IMR-90 (cell line): Measurements from ENCODE around the gene NHSL2. TPM values are rescaled to one million over a fixed set of nuclear protein-coding genes. Genes with fewer than 3 reads are reported as not detected.

Experiments
- ATAC-seq: fragments of 200-7000 bp; cut with Tn5 transposase; 2 replicates; pipeline ENCODE4 v1.9.1; 2020; ENCODE audit warnings: low read depth, mild to moderate bottlenecking, moderate library complexity
- BruUV-seq: library from RNA; stranded (reverse); fragments of 400-500 nt; replicated peaks from 2 replicates; lab custom pipeline; 2021; lab: Mats Ljungman, UMichigan
- CTCF ChIA-PET: fragments of 300-600 bp; formaldehyde crosslinking; extraction: SDS; loops from one replicate; lab custom pipeline; 2021; ENCODE audit warnings: antibody characterized with exemption; lab: Yijun Ruan, JAX
- POLR2A ChIA-PET: fragments of 300-600 bp; sonication (Branson Sonifier 250); formaldehyde crosslinking; loops from one replicate; lab custom pipeline; 2022; ENCODE audit warnings: antibody characterized with exemption; ENCODE audit not compliant: unreplicated experiment; lab: Charles Lee
- DNase-seq: peaks from one replicate; pipeline ENCODE4 v3.0.0; 2013
- H2AFZ ChIP-seq: replicated peaks from 2 replicates; pipeline ENCODE3; 2013; ENCODE audit warnings: low read length, mild to moderate bottlenecking; ENCODE audit not compliant: poor library complexity
- H2AK5ac ChIP-seq: 2 replicates; pipeline ENCODE4 v1.6.1; 2013; ENCODE audit warnings: low read depth, low read length, inconsistent platforms
- H2AK9ac ChIP-seq: replicated peaks from 2 replicates; pipeline ENCODE3; 2013; ENCODE audit warnings: mild to moderate bottlenecking, low read depth, low read length, moderate library complexity; ENCODE audit not compliant: poor library complexity
- H2BK120ac ChIP-seq: 2 replicates; pipeline ENCODE4 v1.6.1; 2013; ENCODE audit warnings: low read depth, low read length, inconsistent platforms
- H2BK15ac ChIP-seq: 3 replicates; pipeline ENCODE4 v1.6.1; 2013; ENCODE audit warnings: low read depth, low read length, inconsistent platforms
- H2BK20ac ChIP-seq: 2 replicates; pipeline ENCODE4 v1.6.1; 2013; ENCODE audit warnings: low read depth, mild to moderate bottlenecking, inconsistent platforms, low read length, moderate library complexity
- H2BK5ac ChIP-seq: 2 replicates; pipeline ENCODE4 v1.6.1; 2013; ENCODE audit warnings: mild to moderate bottlenecking, low read depth, low read length, inconsistent platforms; ENCODE audit not compliant: poor library complexity, severe bottlenecking
- H3K14ac ChIP-seq: replicated peaks from 2 replicates; pipeline ENCODE4 v1.6.1; 2013; ENCODE audit warnings: low read depth, low read length, inconsistent platforms
- H3K18ac ChIP-seq: 2 replicates; pipeline ENCODE4 v1.6.1; 2013; ENCODE audit warnings: low read depth, low read length, control low read depth
- H3K23ac ChIP-seq: 2 replicates; pipeline ENCODE4 v1.6.1; 2013; ENCODE audit warnings: low read depth, low read length, inconsistent platforms
- H3K27ac ChIP-seq: 2 replicates; pipeline ENCODE4 v1.5.1; 2013; ENCODE audit warnings: mild to moderate bottlenecking, control low read depth, low read length; ENCODE audit not compliant: insufficient read depth
- H3K27me3 ChIP-seq: 2 replicates; pipeline ENCODE4 v1.6.1; 2013; ENCODE audit warnings: low read length; ENCODE audit not compliant: control insufficient read depth, insufficient read depth
- H3K36me3 ChIP-seq: 2 replicates; pipeline ENCODE4 v1.6.1; 2013; ENCODE audit warnings: low read length, mixed read lengths; ENCODE audit not compliant: control insufficient read depth, insufficient read depth
- H3K4ac ChIP-seq: 2 replicates; pipeline ENCODE4 v1.6.1; 2013; ENCODE audit warnings: low read depth, low read length, inconsistent platforms
- H3K4me1 ChIP-seq: 2 replicates; pipeline ENCODE4 v1.6.1; 2013; ENCODE audit warnings: low read length, mixed read lengths; ENCODE audit not compliant: control insufficient read depth, insufficient read depth
- H3K4me2 ChIP-seq: 2 replicates; pipeline ENCODE4 v1.6.1; 2013; ENCODE audit warnings: low read depth, mild to moderate bottlenecking, control low read depth, low read length, moderate library complexity
- H3K4me3 ChIP-seq: 2 replicates; pipeline ENCODE4 v1.5.1; 2013; ENCODE audit warnings: low read depth, mild to moderate bottlenecking, control low read depth, low read length, moderate library complexity; ENCODE audit not compliant: insufficient read depth
- H3K56ac ChIP-seq: 2 replicates; pipeline ENCODE4 v1.6.1; 2013; ENCODE audit warnings: low read length, inconsistent platforms; ENCODE audit not compliant: insufficient read depth; ENCODE audit errors: extremely low read depth
- H3K79me1 ChIP-seq, 2 experiments: 2 replicates each; pipeline ENCODE4 v1.6.1; 2013; ENCODE audit warnings: low read length in 2 of 2, inconsistent platforms in 1 of 2, low read depth in 1 of 2
- H3K9ac ChIP-seq: 2 replicates; pipeline ENCODE4 v1.6.1; 2013; ENCODE audit warnings: low read depth, low read length, control low read depth
- H3K9me1 ChIP-seq: 2 replicates; pipeline ENCODE4 v1.6.1; 2013; ENCODE audit warnings: low read length, inconsistent platforms; ENCODE audit not compliant: insufficient read depth
- H3K9me3 ChIP-seq: 2 replicates; pipeline ENCODE4 v1.6.1; 2013; ENCODE audit warnings: low read length; ENCODE audit not compliant: control insufficient read depth, insufficient read depth
- H4K20me1 ChIP-seq: 2 replicates; pipeline ENCODE4 v1.6.1; 2013; ENCODE audit warnings: low read length, inconsistent platforms; ENCODE audit not compliant: insufficient read depth
- H4K5ac ChIP-seq: 2 replicates; pipeline ENCODE4 v1.6.1; 2013; ENCODE audit warnings: mild to moderate bottlenecking, low read depth, low read length, control low read depth
- H4K8ac ChIP-seq, 2 experiments: 2 replicates each; pipeline ENCODE4 v1.6.1; 2013; ENCODE audit warnings: low read depth in 2 of 2, low read length in 2 of 2, control low read depth in 1 of 2, inconsistent platforms in 1 of 2
- H4K91ac ChIP-seq: 2 replicates; pipeline ENCODE4 v1.6.1; 2013; ENCODE audit warnings: low read depth, low read length, inconsistent platforms; ENCODE audit not compliant: insufficient read depth
- MAFK ChIP-seq: IDR thresholded peaks from 2 replicates; pipeline ENCODE4 v1.6.1; 2012; ENCODE audit warnings: low read depth, low read length, improper control_type of control experiment
- MAZ ChIP-seq: IDR thresholded peaks from 2 replicates; pipeline ENCODE4 v1.6.1; 2012; ENCODE audit warnings: low read depth, mild to moderate bottlenecking, low read length, improper control_type of control experiment, moderate library complexity, borderline replicate concordance
- SMC3 ChIP-seq: fragments of 150-350 bp; IDR thresholded peaks from 2 replicates; pipeline ENCODE4 v1.6.1; 2016; ENCODE audit warnings: low read depth, mild to moderate bottlenecking, antibody characterized with exemption, low read length, moderate library complexity
- WGBS, 2 experiments: methylation state at CpG; one replicate each; pipeline versions ENCODE4 v1.1.5 to v1.1.7; 2013; ENCODE audit warnings: missing lambda C conversion rate in 2 of 2; ENCODE audit not compliant: insufficient read length in 1 of 2; ENCODE audit errors: extremely low coverage in 2 of 2; 5-methylcytosine and 5-hydroxymethylcytosine counted together
- dilution Hi-C: fragments of 300-500 bp; cut with HindIII; formaldehyde crosslinking; loops from one replicate; pipeline ENCODE4 v1.14.3; 2018; ENCODE audit warnings: low sequenced_read_pairs; ENCODE audit not compliant: unreplicated experiment
- in situ Hi-C: fragments of 300-500 bp; cut with MboI; formaldehyde crosslinking; loops from 3 replicates; pipeline ENCODE4 v1.14.3; 2019; ENCODE audit warnings: low sequenced_read_pairs, inconsistent platforms, mixed read lengths
- intact Hi-C: fragments of 100-400 bp; cut with micrococcal nuclease; formaldehyde crosslinking; loops from 2 replicates; pipeline ENCODE4 v1.10.0; 2022
- polyA plus RNA-seq, 3 experiments: library from polyadenylated mRNA; depleted of rRNA; stranded (reverse); fragments of >200 nt; gene quantifications; 2 replicates each; pipeline ENCODE4 v1.2.3, GENCODE V29; 2012; ENCODE audit warnings: low replicate concordance in 1 of 3
- total RNA-seq: library from RNA; depleted of rRNA; stranded (reverse); fragments of >200 nt; gene quantifications from 2 replicates; pipeline ENCODE4 v1.2.3, GENCODE V29; 2012
- TF ChIP-seq, protein P1 (sequence below): conservative IDR thresholded peaks from 2 replicates; pipeline ENCODE4 v1.5.1; 2012; ENCODE audit warnings: mild to moderate bottlenecking, low read depth, low read length, improper control_type of control experiment

Gene NHSL2
- total and polyA plus RNA-seq, 2 of the 4 experiments (the other 2 are of a cell fraction) = 0.72 to 0.75 TPM

DNA sequence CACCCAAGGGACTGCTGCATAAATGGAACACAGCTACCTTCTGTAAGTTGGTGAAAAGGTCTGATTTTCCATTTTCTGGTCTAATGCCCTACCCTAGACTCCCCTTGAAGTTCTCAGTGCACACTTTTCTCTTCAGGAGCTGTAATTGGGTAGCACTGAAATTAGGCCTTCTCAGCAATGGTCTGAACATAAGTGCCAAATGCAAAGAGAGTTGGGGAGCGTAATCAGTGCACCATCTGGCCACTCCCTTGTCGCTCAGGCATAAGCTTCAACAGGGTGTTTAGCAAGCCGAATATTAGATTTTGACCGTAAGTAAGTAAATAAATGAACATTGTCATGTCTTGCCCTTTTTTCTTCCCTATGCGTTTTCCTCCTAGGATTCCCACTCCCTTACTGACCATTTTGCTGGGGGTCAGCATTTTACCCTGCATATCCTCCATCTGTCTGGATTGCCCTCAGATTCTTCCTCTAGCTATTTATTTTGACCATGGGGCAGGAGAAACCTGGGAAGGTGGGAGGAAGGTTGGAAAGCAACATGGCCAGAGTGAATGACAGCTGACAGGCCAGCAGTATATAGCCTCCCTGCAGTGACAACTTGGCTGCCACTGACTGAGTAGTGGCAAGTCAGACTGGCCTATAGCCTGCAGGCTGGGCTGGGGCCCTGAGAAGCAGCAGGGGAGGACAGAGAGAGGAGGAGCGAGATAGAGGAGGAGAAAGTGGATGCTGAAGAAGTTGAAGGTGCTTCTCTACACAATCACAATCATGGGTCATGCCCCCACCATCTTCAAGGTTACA lies 2.7 kb downstream of the NHSL2 start:
- Histone ChIP-seq H2BK15ac (no peak overlapping the region), H4K20me1 (no peaks in the 10 kb centered on the region), H3K9me1 (no peaks in the 10 kb centered on the region), H3K27me3 (peaks cover 48% of the 10 kb centered on the region), H4K8ac (no peak overlapping the region), H2BK5ac (no peak overlapping the region), H2AFZ (no peak overlapping the region), H4K5ac (no peak overlapping the region), H3K23ac (no peak overlapping the region), H3K9ac (no peak overlapping the region), H3K4me3 (no peak overlapping the region), H2BK120ac (no peak overlapping the region), H3K9me3 (0 out of 2 replicates have a peak, but pooled peaks cover 1% of the 10 kb centered on the region), H3K4me2 (no peak overlapping the region), H3K18ac (no peak overlapping the region), H3K56ac (no peak overlapping the region), H3K27ac (no peak overlapping the region), H3K4ac (no peak overlapping the region), H2AK9ac (no peak overlapping the region), H3K36me3 (no peaks in the 10 kb centered on the region), H2BK20ac (no peak overlapping the region), H4K91ac (no peak overlapping the region), H3K14ac (no peak overlapping the region), H3K79me1 (no peaks in the 10 kb centered on the region), H3K4me1 (peaks cover 2% of the 10 kb centered on the region; the same call in 1 of the 2 replicates), H2AK5ac (no peak overlapping the region)
- no CpG with 5 or more reads among the region's 6 CpGs for WGBS, 2 experiments
- TF ChIP-seq MAFK = no peak
- no peak for TF ChIP-seq SMC3
- TF ChIP-seq, protein P1, sequence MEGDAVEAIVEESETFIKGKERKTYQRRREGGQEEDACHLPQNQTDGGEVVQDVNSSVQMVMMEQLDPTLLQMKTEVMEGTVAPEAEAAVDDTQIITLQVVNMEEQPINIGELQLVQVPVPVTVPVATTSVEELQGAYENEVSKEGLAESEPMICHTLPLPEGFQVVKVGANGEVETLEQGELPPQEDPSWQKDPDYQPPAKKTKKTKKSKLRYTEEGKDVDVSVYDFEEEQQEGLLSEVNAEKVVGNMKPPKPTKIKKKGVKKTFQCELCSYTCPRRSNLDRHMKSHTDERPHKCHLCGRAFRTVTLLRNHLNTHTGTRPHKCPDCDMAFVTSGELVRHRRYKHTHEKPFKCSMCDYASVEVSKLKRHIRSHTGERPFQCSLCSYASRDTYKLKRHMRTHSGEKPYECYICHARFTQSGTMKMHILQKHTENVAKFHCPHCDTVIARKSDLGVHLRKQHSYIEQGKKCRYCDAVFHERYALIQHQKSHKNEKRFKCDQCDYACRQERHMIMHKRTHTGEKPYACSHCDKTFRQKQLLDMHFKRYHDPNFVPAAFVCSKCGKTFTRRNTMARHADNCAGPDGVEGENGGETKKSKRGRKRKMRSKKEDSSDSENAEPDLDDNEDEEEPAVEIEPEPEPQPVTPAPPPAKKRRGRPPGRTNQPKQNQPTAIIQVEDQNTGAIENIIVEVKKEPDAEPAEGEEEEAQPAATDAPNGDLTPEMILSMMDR = no peak
- TF ChIP-seq MAZ = no peak
- in situ Hi-C loops (no loop called here), intact Hi-C loops (no loop called here), dilution Hi-C loops (no loop called here)
- DNase-seq (no peak), ATAC-seq (no peak)
- no TSS peak for BruUV-seq
- ChIA-PET CTCF (no interaction called here), POLR2A (no interaction called here)
